Measurements from ENCODE around the gene IPO7.

Gene IPO7

DNA sequence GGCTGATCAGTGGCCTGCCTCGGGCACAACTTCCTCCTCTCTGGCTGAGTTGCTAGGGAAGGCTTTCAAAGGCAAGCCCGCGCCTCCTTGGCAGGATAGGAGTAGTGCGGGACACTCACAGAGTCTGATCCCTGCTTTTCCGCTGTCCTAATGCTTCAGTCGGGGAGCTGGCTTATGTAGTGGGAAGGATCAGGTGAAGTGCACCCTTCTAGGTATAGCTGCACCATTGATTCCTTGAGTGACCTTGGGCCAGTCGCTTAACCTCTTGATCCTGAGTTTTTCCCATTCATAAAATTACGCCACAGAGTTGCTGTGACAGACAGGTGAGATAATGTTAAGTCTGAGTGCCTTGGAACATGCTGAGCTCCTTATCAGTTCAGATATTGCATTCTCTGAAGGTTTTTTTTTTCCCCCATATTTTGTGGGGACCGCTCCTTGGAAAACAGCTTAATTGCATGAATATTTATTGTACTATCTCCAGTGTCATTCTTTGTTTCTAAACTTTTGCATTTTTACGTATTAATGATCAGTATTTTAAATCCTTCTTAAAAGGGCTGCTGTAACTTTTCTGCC lies 961 bp downstream of the IPO7 start:
- no peak for DNase-seq (ENCODE audit: low read depth)
- peak; percentile 2 for TF ChIP-seq CTCF (IDR thresholded peaks at IDR 0.05; ENCODE audit: low read depth, low read length, missing control alignments)
- peak overlapping the region; percentile 77 for H3K4me3 ChIP-seq (ENCODE audit: low read depth, low read length)

DNA sequence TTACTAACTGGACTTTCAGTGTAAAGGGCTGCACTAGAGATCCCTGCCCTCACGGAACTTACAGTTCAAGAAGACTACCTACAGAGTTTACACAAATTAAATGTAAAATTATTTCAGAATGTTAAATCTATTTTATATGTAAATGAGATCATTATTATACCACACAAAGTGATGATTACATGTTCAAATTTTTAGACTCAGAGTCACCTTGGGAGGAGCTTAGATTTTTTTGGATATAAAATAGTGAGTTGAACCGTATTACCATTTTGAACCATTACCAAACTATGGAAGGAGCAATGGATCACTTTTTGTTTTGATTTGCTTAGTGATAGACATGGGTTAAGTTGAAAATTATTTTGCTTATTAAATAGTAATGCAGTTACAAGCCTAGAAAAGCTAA lies 1.6 kb downstream of the IPO7 start:
- no peak for TF ChIP-seq CTCF (IDR thresholded peaks at IDR 0.05; ENCODE audit: low read depth, low read length, missing control alignments)
- H3K4me3 ChIP-seq (ENCODE audit: low read depth, low read length) = peak overlapping the region; percentile 77
- no peak for DNase-seq (ENCODE audit: low read depth)

GRCh38 chr11:9386901-9387300 lies 2.4 kb downstream of the IPO7 start:
- TF ChIP-seq CTCF (IDR thresholded peaks at IDR 0.05; ENCODE audit: low read depth, low read length, missing control alignments) = no peak
- H3K4me3 ChIP-seq (ENCODE audit: low read depth, low read length) = no peak overlapping the region
- DNase-seq (ENCODE audit: low read depth) = no peak

- no peak for DNase-seq (ENCODE audit: low read depth)
- H3K4me3 ChIP-seq (ENCODE audit: low read depth, low read length) = no peak overlapping the region
- TF ChIP-seq CTCF (IDR thresholded peaks at IDR 0.05; ENCODE audit: low read depth, low read length, missing control alignments) = no peak
Observed at GRCh38 chr11:9396310-9396709, 11.9 kb downstream of the IPO7 start.

- no peak for TF ChIP-seq CTCF (IDR thresholded peaks at IDR 0.05; ENCODE audit: low read depth, low read length, missing control alignments)
- no peak overlapping the region for H3K4me3 ChIP-seq (ENCODE audit: low read depth, low read length)
Observed at GRCh38 chr11:9396752-9397151, 12.3 kb downstream of the IPO7 start.

GRCh38 chr11:9397746-9398680 lies 13.6 kb downstream of the IPO7 start:
- no peak for TF ChIP-seq CTCF (IDR thresholded peaks at IDR 0.05; ENCODE audit: low read depth, low read length, missing control alignments)
- DNase-seq (ENCODE audit: low read depth) = no peak
- no peak overlapping the region for H3K4me3 ChIP-seq (ENCODE audit: low read depth, low read length)

More at GRCh38 chr11:9396752-9397151, 12.3 kb downstream of the IPO7 start:
- peak; percentile 62 for DNase-seq (ENCODE audit: low read depth)

Data from GM12864 (cell line).